Calu3 (cell line): ENCODE results near the gene ARRDC2. TPM values are rescaled to one million over a fixed set of nuclear protein-coding genes. Genes with fewer than 3 reads are reported as not detected.
A peak's percentile ranks its signal among the peaks of the same experiment; 100 is the strongest.

Experiments used
- BruUV-seq: library from RNA; stranded (reverse); fragments of 400-500 nt; replicated peaks from 2 replicates; lab custom pipeline; 2021; lab: Mats Ljungman, UMichigan
- CTCF ChIA-PET: fragments of 300-600 bp; sonication (Branson Sonifier 250); formaldehyde crosslinking; loops from one replicate; lab custom pipeline; 2022; ENCODE audit warnings: antibody characterized with exemption; lab: Charles Lee
- DNase-seq: peaks from one replicate; pipeline ENCODE4 v3.0.0; 2022
- H3K27ac Mint-ChIP-seq: one replicate; pipeline ENCODE4 v1.8.0; 2022; ENCODE audit warnings: mixed read lengths; ENCODE audit not compliant: unreplicated experiment
- H3K27me3 Mint-ChIP-seq: one replicate; pipeline ENCODE4 v1.8.0; 2022; ENCODE audit warnings: mixed read lengths; ENCODE audit not compliant: unreplicated experiment
- H3K36me3 Mint-ChIP-seq: one replicate; pipeline ENCODE4 v1.8.0; 2022; ENCODE audit warnings: mild to moderate bottlenecking, moderate library complexity, mixed read lengths; ENCODE audit not compliant: insufficient read depth, unreplicated experiment
- H3K4me1 Mint-ChIP-seq: one replicate; pipeline ENCODE4 v1.8.0; 2022; ENCODE audit warnings: mild to moderate bottlenecking, low read depth, mixed read lengths; ENCODE audit not compliant: unreplicated experiment
- H3K4me3 Mint-ChIP-seq: one replicate; pipeline ENCODE4 v1.8.0; 2022; ENCODE audit warnings: mild to moderate bottlenecking, low read depth, moderate library complexity, mixed read lengths; ENCODE audit not compliant: unreplicated experiment
- H3K9me3 Mint-ChIP-seq: one replicate; pipeline ENCODE4 v1.8.0; 2022; ENCODE audit warnings: low read depth, mixed read lengths; ENCODE audit not compliant: unreplicated experiment
- intact Hi-C: fragments of 100-400 bp; cut with micrococcal nuclease; formaldehyde crosslinking; loops from one replicate; pipeline ENCODE4 v1.10.0; 2022; ENCODE audit not compliant: unreplicated experiment
- total RNA-seq: library from RNA; stranded (reverse); gene quantifications from 2 replicates; pipeline ENCODE4 v1.2.3, GENCODE V29; 2022
- TF ChIP-seq, protein P1 (sequence below): fragments of 200-600 bp; IDR thresholded peaks from one replicate; pipeline ENCODE4 v1.8.0; 2022; ENCODE audit warnings: antibody characterized with exemption; ENCODE audit not compliant: unreplicated experiment

Gene ARRDC2
- total RNA-seq, 1 experiment from 2014 or later = 15.8 TPM

DNA sequence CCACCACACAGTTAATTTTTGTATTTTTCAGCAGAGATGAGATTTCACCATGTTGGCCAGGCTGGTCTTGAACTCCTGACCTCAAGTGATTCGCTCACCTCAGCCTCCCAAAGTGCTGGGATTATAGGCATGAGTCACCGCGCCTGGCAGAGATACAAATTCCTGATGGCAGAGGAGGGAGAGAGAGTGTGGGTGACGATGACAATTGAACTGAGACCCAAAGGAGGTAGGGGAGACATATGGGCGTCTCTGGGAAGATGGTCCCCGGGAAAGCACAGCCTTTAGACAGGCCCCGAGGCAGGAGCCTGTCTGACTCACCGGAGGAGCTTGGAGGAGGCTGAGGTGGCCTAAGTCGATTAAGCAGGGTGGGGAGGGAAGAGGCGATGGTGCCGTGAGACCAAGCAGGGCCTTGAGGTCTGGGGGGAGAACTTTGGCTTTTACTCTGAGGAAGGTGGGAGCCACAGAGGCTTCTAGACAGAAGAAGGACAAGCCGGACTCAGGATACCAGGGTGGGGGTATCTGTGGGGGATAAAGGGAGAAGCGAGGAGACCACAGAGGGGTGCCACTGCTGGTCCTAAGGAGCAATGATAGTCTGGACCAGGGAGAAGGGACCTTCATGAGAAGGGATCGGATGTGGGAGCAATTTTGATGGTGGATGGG lies 38.2 kb downstream of the ARRDC2 start:
- intact Hi-C loops = no loop called here
- H3K27me3 Mint-ChIP-seq = peaks cover 18% of the 10 kb centered on the region
- H3K9me3 Mint-ChIP-seq = no peaks in the 10 kb centered on the region
- DNase-seq = peak; percentile 61
- H3K4me3 Mint-ChIP-seq = no peak overlapping the region
- H3K4me1 Mint-ChIP-seq = peaks cover 26% of the 10 kb centered on the region
- TF ChIP-seq, protein P1, sequence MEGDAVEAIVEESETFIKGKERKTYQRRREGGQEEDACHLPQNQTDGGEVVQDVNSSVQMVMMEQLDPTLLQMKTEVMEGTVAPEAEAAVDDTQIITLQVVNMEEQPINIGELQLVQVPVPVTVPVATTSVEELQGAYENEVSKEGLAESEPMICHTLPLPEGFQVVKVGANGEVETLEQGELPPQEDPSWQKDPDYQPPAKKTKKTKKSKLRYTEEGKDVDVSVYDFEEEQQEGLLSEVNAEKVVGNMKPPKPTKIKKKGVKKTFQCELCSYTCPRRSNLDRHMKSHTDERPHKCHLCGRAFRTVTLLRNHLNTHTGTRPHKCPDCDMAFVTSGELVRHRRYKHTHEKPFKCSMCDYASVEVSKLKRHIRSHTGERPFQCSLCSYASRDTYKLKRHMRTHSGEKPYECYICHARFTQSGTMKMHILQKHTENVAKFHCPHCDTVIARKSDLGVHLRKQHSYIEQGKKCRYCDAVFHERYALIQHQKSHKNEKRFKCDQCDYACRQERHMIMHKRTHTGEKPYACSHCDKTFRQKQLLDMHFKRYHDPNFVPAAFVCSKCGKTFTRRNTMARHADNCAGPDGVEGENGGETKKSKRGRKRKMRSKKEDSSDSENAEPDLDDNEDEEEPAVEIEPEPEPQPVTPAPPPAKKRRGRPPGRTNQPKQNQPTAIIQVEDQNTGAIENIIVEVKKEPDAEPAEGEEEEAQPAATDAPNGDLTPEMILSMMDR = no peak
- BruUV-seq = no TSS peak
- peak overlapping the region; percentile 17 for H3K27ac Mint-ChIP-seq
- H3K36me3 Mint-ChIP-seq = peaks cover 14% of the 10 kb centered on the region
- CTCF ChIA-PET = interaction anchor here (1.3 kb wide), 1 partner anchor 146 kb away, joined by 3 read pairs; no protein-coding TSS in a partner anchor

DNA sequence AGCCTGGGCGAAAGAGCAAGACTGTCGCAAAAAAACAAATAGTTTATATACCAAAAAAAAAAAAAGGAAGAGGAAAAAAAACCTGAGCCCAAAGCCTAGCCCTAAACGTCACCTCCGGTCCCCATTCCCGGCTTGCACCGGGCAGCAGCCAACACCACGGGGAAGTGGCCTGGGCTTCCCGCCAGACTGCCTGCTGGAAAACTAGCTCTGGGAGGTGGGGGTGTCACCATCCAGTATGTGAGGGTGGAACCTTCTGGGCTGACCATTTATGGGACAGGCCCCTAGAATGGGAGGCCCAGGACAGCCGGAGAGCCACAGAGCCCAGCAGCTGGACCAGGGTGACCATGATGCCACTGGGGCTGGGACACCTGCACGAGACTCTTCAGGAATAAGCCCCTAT lies 41.4 kb downstream of the ARRDC2 start:
- H3K9me3 Mint-ChIP-seq = no peaks in the 10 kb centered on the region
- DNase-seq = no peak
- no peak overlapping the region for H3K4me3 Mint-ChIP-seq
- H3K4me1 Mint-ChIP-seq = peaks cover 26% of the 10 kb centered on the region
- TF ChIP-seq, protein P1 = no peak
- H3K36me3 Mint-ChIP-seq = peaks cover 14% of the 10 kb centered on the region
- intact Hi-C loops = no loop called here
- no TSS peak for BruUV-seq
- H3K27ac Mint-ChIP-seq = no peak overlapping the region
- CTCF ChIA-PET = no interaction called here
- peaks cover 20% of the 10 kb centered on the region for H3K27me3 Mint-ChIP-seq

DNA sequence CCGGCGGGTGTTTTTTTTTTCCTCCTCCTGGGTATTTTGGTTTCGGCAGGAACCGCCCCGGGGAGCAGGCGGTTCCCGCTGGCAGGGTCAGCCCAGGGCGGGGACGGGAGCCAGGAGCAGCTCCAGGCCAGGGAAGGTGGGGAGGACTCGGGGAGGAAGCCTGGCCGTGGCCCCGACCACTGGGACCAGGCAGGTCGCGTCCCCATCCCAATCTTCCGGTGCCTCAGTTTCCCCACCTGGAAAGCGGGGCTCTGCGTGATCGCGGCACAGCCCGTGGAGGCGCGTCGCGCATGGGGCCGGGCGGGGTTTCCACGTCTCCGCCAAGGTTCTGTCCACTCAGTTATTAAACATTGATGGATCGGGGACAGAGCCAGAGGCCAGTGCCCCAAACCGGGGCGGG lies 43.9 kb downstream of the ARRDC2 start:
- no TSS peak for BruUV-seq
- peaks cover 8% of the 10 kb centered on the region for H3K4me1 Mint-ChIP-seq
- no peak overlapping the region for H3K27ac Mint-ChIP-seq
- CTCF ChIA-PET = no interaction called here
- no peak for DNase-seq
- H3K27me3 Mint-ChIP-seq = peaks cover 20% of the 10 kb centered on the region
- H3K4me3 Mint-ChIP-seq = no peak overlapping the region
- TF ChIP-seq, protein P1 = no peak
- no peaks in the 10 kb centered on the region for H3K9me3 Mint-ChIP-seq
- H3K36me3 Mint-ChIP-seq = no peaks in the 10 kb centered on the region
- intact Hi-C loops = no loop called here

DNA sequence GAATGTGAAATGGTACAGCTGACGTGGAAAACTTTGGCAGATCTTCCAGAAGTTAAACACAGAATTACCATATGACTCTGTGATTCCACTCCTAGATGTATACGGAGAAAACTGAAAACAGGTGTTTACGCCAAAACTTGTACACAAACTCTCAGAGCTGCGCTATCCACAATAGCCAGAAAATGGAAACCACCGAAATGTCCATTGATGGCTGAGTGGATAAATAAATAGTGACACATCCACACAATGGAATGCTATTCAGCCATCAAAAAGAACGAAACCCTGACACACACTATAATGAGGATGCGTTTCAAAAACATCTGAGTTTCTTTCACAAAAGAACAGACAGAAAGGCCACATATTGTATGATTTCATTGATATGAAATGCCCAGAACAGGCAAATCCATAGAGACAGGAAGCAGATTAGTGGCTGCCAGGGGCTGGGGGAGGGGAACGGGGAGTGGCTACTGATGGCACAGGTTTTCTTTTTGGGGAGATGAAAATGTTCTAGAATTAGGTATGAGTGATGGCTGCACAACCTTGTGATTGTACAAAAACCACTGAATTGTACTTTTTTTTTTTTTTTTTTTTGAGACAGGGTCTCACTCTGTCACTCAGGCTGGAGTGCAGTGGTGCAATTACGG lies 45.7 kb downstream of the ARRDC2 start:
- Mint-ChIP-seq H3K27ac (no peak overlapping the region), H3K9me3 (no peaks in the 10 kb centered on the region), H3K4me1 (peaks cover 16% of the 10 kb centered on the region), H3K4me3 (no peak overlapping the region), H3K36me3 (no peaks in the 10 kb centered on the region), H3K27me3 (peaks cover 20% of the 10 kb centered on the region)
- TF ChIP-seq, protein P1 = no peak
- no TSS peak for BruUV-seq
- no peak for DNase-seq
- CTCF ChIA-PET = no interaction called here
- intact Hi-C loops = no loop called here
